HEK293 (cell line): Measurements from ENCODE around the gene CDT1.

Source experiments
- GLI2 ChIP-seq: fragments of 450-650 bp; formaldehyde crosslinking; IDR thresholded peaks from 2 replicates; pipeline ENCODE4; 2017; ENCODE audit warnings: missing biosample characterization, missing genetic modification characterization, low read depth, borderline replicate concordance
- IKZF3 ChIP-seq: fragments of 450-650 bp; IDR thresholded peaks from 2 replicates; pipeline ENCODE4 v1.5.0; 2018; ENCODE audit warnings: missing biosample characterization, mild to moderate bottlenecking, missing genetic modification characterization, moderate library complexity
- REPIN1 ChIP-seq: fragments of 450-650 bp; formaldehyde crosslinking; IDR thresholded peaks from 2 replicates; pipeline ENCODE4 v1.5.1; 2017; ENCODE audit warnings: missing biosample characterization, missing genetic modification characterization, low read depth
- SETDB1 ChIP-seq: IDR thresholded peaks from one replicate; pipeline ENCODE4 v1.6.1; 2017; ENCODE audit warnings: mild to moderate bottlenecking, low read length, moderate library complexity, mixed read lengths; ENCODE audit not compliant: insufficient read length
- ZEB2 ChIP-seq: fragments of 450-650 bp; formaldehyde crosslinking; IDR thresholded peaks from 2 replicates; pipeline ENCODE4 v1.5.1; 2016; ENCODE audit warnings: missing biosample characterization, missing genetic modification characterization
- ZNF133 ChIP-seq: fragments of 450-650 bp; formaldehyde crosslinking; IDR thresholded peaks from 2 replicates; pipeline ENCODE4 v1.5.1; 2016; ENCODE audit warnings: missing biosample characterization, missing genetic modification characterization
- ZNF157 ChIP-seq: fragments of 450-650 bp; formaldehyde crosslinking; IDR thresholded peaks from 2 replicates; pipeline ENCODE4 v1.5.1; 2016; ENCODE audit warnings: missing biosample characterization, missing genetic modification characterization
- ZNF350 ChIP-seq: fragments of 450-650 bp; formaldehyde crosslinking; IDR thresholded peaks from 2 replicates; pipeline ENCODE4 v1.5.0; 2017; ENCODE audit warnings: missing biosample characterization, mild to moderate bottlenecking, missing genetic modification characterization
- ZNF394 ChIP-seq: fragments of 450-650 bp; formaldehyde crosslinking; IDR thresholded peaks from 2 replicates; pipeline ENCODE4 v1.5.1; 2016; ENCODE audit warnings: missing biosample characterization, missing genetic modification characterization, mild to moderate bottlenecking, moderate library complexity, borderline replicate concordance
- ZNF768 ChIP-seq: fragments of 450-650 bp; formaldehyde crosslinking; IDR thresholded peaks from 2 replicates; pipeline ENCODE4 v1.5.1; 2018; ENCODE audit warnings: missing biosample characterization, mild to moderate bottlenecking, missing genetic modification characterization
- TF ChIP-seq, protein P1 (sequence below): fragments of 450-650 bp; formaldehyde crosslinking; IDR thresholded peaks from 2 replicates; pipeline ENCODE4 v1.5.1; 2017; ENCODE audit warnings: missing biosample characterization, mild to moderate bottlenecking, missing genetic modification characterization, moderate library complexity
- TF ChIP-seq, protein P2 (sequence below): fragments of 450-650 bp; formaldehyde crosslinking; IDR thresholded peaks from 2 replicates; pipeline ENCODE4 v1.5.1; 2016; ENCODE audit warnings: missing biosample characterization, missing genetic modification characterization, borderline replicate concordance
- TF ChIP-seq, protein P3 (sequence below): IDR thresholded peaks from 2 replicates; pipeline ENCODE4 v1.6.1; 2011; ENCODE audit warnings: mild to moderate bottlenecking, low read depth, low read length, borderline replicate concordance
- TF ChIP-seq, protein P4 (sequence below): fragments of 450-650 bp; formaldehyde crosslinking; IDR thresholded peaks from 2 replicates; pipeline ENCODE4 v1.5.1; 2017; ENCODE audit warnings: missing biosample characterization, missing genetic modification characterization

Gene CDT1

DNA sequence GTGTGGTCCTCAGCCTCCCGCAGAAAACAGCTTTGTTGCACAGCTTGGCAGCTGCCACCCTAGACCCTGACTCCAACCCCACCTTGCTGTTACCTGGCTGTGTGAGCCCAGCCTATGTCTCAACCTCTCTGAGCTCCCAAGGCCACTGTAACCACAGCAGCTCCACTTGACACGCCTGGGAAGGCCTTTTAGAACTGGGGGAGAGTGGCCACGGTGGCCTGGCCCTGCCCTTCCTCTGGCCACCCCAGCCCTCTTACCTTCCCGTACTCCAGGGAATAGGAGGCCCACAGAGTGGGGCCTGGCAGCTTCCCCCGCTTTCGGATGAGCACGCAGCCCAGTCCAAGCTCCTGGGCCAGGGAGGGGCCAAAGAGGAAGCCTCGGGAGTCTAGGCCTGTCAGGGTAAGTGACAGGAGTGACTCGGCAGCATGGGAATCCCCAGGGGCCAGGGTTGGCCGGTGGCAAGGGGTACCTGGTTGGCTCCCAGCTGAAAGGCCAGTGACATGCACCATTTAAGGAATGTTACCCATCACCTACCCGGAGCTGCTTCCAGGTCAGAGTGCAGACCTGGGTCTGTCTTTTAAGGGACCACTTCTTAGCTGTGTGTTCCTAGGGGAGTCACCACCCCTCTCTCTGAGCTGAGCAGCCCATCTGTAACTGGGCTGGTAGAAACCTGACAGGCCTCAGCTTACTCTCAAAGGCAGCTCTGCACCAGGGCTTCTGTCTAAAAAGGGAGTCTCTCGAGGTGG lies 6.8 kb downstream of the CDT1 start (continued):
- TF ChIP-seq, protein P1, sequence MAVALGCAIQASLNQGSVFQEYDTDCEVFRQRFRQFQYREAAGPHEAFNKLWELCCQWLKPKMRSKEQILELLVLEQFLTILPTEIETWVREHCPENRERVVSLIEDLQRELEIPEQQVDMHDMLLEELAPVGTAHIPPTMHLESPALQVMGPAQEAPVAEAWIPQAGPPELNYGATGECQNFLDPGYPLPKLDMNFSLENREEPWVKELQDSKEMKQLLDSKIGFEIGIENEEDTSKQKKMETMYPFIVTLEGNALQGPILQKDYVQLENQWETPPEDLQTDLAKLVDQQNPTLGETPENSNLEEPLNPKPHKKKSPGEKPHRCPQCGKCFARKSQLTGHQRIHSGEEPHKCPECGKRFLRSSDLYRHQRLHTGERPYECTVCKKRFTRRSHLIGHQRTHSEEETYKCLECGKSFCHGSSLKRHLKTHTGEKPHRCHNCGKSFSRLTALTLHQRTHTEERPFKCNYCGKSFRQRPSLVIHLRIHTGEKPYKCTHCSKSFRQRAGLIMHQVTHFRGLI (tag by site-specific recombination) = no peak
- TF ChIP-seq ZNF350 (no peak), ZNF157 (no peak), ZEB2 (tag by site-specific recombination) (peak; percentile 80), ZNF768 (tag by site-specific recombination) (peak; percentile 99), SETDB1 (no peak), IKZF3 (tag by site-specific recombination) (peak; percentile 68), ZNF394 (tag by site-specific recombination) (no peak), GLI2 (no peak), REPIN1 (tag by site-specific recombination) (peak; percentile 74; the same call in 1 of the 2 replicates), ZNF133 (tag by site-specific recombination) (no peak)
- TF ChIP-seq, protein P2, sequence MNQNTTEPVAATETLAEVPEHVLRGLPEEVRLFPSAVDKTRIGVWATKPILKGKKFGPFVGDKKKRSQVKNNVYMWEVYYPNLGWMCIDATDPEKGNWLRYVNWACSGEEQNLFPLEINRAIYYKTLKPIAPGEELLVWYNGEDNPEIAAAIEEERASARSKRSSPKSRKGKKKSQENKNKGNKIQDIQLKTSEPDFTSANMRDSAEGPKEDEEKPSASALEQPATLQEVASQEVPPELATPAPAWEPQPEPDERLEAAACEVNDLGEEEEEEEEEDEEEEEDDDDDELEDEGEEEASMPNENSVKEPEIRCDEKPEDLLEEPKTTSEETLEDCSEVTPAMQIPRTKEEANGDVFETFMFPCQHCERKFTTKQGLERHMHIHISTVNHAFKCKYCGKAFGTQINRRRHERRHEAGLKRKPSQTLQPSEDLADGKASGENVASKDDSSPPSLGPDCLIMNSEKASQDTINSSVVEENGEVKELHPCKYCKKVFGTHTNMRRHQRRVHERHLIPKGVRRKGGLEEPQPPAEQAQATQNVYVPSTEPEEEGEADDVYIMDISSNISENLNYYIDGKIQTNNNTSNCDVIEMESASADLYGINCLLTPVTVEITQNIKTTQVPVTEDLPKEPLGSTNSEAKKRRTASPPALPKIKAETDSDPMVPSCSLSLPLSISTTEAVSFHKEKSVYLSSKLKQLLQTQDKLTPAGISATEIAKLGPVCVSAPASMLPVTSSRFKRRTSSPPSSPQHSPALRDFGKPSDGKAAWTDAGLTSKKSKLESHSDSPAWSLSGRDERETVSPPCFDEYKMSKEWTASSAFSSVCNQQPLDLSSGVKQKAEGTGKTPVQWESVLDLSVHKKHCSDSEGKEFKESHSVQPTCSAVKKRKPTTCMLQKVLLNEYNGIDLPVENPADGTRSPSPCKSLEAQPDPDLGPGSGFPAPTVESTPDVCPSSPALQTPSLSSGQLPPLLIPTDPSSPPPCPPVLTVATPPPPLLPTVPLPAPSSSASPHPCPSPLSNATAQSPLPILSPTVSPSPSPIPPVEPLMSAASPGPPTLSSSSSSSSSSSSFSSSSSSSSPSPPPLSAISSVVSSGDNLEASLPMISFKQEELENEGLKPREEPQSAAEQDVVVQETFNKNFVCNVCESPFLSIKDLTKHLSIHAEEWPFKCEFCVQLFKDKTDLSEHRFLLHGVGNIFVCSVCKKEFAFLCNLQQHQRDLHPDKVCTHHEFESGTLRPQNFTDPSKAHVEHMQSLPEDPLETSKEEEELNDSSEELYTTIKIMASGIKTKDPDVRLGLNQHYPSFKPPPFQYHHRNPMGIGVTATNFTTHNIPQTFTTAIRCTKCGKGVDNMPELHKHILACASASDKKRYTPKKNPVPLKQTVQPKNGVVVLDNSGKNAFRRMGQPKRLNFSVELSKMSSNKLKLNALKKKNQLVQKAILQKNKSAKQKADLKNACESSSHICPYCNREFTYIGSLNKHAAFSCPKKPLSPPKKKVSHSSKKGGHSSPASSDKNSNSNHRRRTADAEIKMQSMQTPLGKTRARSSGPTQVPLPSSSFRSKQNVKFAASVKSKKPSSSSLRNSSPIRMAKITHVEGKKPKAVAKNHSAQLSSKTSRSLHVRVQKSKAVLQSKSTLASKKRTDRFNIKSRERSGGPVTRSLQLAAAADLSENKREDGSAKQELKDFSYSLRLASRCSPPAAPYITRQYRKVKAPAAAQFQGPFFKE (tag by site-specific recombination) = 0 out of 2 replicates have a peak, but pooled peaks have one; percentile 67
- TF ChIP-seq, protein P3, sequence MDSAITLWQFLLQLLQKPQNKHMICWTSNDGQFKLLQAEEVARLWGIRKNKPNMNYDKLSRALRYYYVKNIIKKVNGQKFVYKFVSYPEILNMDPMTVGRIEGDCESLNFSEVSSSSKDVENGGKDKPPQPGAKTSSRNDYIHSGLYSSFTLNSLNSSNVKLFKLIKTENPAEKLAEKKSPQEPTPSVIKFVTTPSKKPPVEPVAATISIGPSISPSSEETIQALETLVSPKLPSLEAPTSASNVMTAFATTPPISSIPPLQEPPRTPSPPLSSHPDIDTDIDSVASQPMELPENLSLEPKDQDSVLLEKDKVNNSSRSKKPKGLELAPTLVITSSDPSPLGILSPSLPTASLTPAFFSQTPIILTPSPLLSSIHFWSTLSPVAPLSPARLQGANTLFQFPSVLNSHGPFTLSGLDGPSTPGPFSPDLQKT = no peak
- TF ChIP-seq, protein P4, sequence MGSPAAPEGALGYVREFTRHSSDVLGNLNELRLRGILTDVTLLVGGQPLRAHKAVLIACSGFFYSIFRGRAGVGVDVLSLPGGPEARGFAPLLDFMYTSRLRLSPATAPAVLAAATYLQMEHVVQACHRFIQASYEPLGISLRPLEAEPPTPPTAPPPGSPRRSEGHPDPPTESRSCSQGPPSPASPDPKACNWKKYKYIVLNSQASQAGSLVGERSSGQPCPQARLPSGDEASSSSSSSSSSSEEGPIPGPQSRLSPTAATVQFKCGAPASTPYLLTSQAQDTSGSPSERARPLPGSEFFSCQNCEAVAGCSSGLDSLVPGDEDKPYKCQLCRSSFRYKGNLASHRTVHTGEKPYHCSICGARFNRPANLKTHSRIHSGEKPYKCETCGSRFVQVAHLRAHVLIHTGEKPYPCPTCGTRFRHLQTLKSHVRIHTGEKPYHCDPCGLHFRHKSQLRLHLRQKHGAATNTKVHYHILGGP (tag by site-specific recombination) = no peak
- TF ChIP-seq, all 188 proteins: peak for 21
